HG03175 (cell line): ENCODE results near the gene ZBED1.
"Not testable (repeated sequence)": the region's sequence is repeated elsewhere in the genome, so short reads cannot be mapped to it uniquely, and the experiment has no call there.

ENCODE experiments used
- ATAC-seq: cut with Tn5 transposase; IDR thresholded peaks from one replicate; pipeline ENCODE4 v1.9.1; 2021; ENCODE audit warnings: mild to moderate bottlenecking, moderate library complexity; ENCODE audit not compliant: unreplicated experiment

The ZBED1 gene

DNA sequence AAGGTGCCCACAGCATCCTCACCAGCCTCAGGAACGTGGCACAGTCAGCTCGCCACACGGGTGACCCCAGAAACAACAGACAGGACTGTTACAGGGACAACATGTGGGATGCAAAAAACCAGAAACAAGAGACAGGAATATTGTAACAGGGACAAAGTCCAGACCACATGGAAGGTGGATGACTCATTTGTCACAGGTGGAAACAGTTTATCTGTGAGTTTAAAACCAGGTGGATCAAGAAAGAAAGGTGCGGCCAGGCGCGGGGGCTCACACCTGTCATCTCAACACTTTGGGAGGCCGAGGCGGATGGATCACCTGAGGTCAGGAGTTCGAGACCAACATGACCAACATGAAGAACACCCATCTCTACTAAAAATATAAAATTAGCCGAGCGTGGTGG is 23.5 kb downstream of the ZBED1 start:
- ATAC-seq, result not testable (repeated sequence)

- no peak for ATAC-seq
Observed at GRCh38 chrX:2474963-2475726, 25.6 kb downstream of the ZBED1 start.

DNA sequence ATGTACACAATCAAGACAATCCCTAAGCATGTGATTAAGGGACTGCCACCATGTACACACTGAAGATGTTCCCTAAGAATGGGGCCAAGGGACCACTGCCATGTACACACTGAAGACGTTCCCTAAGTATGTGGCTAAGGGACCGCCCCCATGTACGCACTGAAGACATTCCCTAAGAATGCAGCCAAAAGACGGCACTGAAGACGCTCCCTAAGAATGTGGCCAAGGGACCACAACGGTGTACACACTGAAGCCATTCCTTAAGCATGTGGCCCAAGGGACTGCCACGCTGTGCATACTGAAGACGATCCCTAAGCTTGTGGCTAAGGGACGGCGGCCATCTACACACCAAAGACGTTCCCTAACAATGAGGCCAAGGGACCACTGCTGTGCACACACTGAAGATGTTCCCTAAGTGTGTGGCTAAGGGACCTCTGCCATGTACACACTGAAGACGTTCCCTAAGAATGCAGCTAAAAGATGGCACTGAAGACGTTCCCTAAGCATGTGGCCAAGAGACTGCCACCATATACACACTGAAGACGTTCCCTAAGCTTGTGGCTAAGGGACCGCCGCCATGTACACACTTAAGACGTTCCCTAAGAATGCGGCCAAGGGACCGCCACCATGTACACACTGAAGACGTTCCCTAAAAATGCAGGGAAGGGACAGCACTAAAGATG is 26.4 kb downstream of the ZBED1 start:
- no peak for ATAC-seq

DNA sequence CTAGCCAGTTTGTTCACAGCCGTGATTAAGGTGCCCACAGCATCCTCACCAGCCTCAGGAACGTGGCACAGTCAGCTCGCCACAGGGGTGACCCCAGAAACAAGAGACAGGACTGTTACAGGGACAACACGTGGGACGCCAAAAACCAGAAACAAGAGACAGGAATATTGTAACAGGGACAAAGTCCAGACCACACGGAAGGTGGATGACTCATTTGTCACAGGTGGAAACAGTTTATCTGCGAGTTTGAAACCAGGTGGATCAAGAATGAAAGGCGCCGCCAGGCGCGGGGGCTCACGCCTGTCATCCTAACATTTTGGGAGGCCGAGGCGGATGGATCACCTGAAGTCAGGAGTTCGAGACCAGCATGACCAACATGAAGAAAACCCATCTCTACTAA is 27.7 kb downstream of the ZBED1 start:
- not testable (repeated sequence) for ATAC-seq

DNA sequence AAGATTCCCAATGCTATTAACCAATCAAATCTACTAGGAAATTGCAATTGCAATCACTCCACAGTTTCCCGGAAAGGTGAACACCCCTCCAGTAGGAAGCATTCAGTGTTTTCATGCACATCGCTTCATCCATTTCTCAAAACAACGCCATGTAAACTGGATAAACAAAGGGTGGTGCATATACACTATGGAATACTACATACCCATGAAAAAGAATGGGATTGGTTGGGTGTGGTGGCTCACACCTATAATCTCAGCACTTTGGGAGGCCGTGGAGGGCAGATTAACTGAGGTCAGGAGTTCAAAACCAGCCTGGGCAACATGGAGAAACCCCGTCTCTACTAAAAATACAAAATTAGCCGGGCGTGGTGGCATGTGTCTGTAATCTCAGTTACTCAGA is 29.1 kb downstream of the ZBED1 start:
- ATAC-seq, result no peak

- not testable (repeated sequence) for ATAC-seq
Observed at GRCh38 chrX:2471126-2471525, 29.6 kb downstream of the ZBED1 start.

GRCh38 chrX:2469852-2470251 is 30.9 kb downstream of the ZBED1 start:
- ATAC-seq, result not testable (repeated sequence)

- no peak for ATAC-seq
Observed at GRCh38 chrX:2469196-2469685, 31.5 kb downstream of the ZBED1 start.

DNA sequence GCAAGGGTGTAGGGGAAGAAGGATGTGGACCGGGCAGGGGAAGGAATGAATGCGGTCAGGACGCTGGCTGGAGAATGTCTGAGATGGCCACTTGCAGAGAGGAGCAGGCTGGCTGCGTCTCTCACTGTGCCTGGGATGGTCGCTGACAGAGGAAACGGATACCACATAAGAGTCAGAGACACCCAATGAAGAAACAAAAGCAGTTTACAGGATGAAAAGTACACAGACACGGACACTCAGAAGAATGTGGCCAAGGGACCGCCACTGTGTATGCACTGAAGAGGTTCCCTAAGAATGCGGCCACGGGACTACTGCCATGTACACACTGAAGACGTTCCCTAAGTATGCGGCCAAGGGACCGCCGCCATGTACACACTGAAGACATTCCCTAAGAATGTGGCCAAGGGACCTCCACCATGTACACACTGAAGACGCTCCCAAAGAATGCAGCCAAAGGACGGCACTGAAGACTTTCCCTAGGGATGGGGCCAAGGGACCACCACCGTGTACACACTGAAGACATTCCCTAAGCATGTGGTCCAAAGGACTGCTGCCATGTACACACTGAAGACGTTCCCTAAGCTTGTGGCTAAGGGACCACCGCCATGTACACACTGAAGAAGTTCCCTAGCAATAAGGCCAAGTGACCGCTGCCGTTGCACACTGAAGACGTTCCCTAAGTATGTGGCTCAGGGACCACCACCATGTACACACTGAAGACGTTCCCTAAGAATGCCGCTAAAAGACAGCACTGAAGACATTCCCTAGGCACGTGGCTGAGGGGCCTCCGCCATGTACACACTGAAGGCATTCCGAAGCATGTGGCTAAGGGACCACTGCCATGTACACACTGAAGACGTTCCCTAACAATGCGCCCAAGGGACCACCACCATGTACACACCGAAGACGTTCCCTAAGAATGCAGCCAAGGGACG is 32.2 kb downstream of the ZBED1 start:
- ATAC-seq, result no peak

DNA sequence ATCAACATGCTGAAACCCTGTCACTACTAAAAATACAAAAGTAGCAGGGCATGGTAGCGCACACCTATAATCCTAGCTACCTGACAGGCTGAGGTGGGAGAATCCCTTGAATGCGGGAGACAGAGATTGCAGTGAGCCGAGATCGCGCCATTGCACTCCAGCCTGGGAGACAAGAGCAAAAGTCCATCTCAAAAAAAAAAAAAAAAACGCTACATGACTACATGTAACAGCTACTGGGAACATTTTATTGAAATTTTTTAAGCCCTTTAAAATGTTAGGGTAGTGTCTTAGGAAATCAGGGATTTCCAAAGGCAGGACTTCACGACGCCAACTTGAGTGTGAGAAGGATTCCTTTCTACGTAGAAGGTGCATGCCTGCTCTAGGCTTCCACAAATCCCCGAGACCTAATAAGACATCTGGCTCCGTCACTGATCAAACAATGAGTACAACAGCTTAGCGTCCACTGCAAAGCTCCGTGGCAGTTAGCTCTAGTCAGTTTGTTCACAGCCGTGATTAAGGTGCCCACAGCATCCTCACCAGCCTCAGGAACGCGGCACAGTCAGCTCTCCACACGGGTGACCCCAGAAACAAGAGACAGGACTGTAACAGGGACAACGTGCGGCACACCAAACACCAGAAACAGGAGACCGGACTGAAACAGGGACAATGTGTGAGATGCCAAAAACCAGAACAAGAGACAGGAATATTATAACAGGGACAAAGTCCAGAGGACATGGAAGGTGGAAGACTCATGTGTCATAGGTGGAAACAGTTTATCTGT is 33.7 kb downstream of the ZBED1 start:
- ATAC-seq, result no peak

DNA sequence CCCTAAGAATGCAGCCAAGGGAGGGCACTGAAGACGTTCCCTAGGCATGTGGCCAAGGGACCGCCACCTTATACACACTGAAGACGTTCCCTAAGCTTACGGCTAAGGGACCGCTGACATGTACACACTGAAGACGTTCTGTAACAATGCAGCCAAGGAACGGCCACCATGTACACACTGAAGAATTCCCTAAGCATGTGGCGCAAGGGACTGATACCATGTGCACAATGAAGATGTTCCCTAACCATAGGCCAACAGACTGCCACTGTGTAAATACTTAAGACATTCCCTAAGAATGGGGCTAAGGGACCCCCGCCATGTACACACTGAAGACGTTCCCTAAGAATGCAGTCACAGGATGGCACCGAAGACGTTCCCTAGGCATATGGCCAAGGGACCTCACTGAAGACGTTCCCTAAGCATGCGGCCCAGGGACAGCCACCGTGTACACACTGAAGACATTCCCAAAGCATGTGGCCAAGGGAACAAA is 36.1 kb downstream of the ZBED1 start:
- no peak for ATAC-seq

DNA sequence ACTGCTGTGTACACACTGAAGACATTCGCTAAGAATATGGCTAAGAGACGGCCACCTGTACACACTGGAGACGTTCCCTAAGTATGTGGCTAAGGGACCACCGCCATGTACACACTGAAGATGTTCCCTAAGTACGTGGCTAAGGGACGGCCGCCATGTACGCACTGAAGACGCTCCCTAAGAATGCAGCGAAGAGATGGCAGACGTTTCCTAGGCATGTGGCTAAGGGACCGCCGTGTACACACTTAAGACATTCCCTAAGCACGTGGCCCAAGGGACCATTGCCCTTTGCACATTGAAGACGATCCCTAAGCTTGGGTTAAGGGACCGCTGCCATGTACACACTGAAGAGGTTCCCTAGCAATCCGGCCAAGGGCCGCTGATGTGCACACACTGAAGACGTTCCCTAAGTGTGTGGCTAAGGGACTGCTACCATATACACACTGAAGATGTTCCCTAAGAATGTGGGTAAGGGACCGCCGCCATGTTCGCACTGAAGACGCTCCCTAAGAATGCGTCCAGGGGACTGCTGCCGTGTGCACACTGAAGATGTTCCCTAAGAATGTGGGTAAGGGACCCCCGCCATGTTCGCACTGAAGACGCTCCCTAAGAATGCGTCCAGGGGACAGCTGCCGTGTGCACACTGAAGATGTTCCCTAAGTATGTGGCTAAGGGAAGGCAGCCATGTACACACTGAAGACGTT is 36.7 kb downstream of the ZBED1 start:
- ATAC-seq, result no peak

- not testable (repeated sequence) for ATAC-seq
Observed at GRCh38 chrX:2463481-2463880, 37.3 kb downstream of the ZBED1 start.

GRCh38 chrX:2462780-2463179 is 38.0 kb downstream of the ZBED1 start:
- ATAC-seq, result no peak

DNA sequence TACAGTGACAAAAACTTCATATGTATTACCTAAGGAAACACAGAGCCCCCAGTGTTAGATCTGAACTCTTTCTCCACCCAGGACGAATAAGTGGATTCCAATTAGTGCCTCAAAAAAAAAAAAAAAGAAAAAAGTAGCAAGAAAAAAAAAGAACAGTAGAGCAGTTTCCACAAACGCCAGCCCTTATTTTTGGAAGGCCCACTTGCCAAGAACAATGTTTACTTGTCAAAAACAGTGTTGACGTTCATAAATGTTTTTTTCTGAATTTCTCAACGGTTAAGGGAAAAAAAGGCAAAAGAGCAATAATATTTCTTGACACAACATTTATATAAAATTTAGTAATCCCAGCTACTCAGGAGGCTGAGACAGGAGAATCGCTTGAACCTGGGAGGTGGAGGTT is 38.7 kb downstream of the ZBED1 start:
- ATAC-seq, result no peak

DNA sequence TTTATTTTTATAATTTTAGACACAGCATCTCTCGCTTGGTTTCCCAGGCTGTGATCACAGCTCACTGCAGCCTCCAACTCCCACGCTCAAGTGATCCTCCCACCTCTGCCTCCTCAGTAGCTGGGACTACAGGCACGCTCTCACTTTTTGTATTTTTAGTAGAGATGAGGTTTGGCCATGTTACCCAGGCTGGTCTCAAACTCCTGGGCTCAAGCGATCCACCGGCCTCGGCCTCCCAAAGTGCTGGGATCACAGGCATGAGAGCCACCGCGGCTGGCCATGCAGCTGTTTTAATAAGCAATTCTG is 39.1 kb downstream of the ZBED1 start:
- no peak for ATAC-seq

DNA sequence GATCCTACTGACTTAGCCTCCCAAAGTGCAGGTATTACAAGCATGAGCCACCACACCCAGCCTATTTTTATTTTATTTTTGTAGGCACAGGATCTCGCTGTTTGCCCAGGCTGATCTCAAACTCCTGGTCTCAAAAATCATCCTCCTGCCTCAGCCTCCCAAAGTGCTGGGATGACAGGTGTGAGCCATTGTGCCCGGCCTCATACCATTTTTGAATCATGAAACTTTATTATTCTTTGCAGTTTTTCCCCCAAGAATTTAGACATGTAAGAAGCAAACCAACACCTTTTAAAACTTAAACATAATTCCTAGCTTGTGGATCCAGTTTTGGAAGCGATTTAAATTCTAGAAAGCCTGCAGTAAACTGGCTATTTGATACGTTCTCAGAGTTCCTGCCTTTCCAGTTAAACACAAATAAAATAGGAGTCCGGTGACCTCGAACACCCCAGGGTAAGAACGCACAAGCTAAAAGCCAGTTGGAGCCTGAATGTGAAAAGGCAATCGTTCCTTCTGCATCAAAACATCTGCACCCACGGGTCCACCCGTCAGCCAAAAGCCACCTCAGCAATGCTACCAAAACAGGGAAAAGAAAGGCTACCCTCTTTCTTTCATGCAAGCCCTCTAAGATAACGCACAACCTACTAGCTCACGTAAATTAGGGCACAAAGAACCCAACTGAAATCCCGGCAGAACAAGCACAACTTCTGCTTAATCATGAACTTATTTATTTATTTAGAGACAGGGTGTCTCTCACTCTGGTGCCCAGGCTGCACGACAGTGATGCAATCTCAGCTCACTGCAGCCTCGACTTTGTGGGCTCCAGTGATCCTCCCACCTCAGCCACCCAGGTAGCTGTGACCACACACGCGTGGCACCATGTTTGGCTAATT is 39.7 kb downstream of the ZBED1 start:
- not testable (repeated sequence) for ATAC-seq

- ATAC-seq, result not testable (repeated sequence)
Observed at GRCh38 chrX:2460048-2460447, 40.7 kb downstream of the ZBED1 start.

GRCh38 chrX:2458309-2458708 is 42.5 kb downstream of the ZBED1 start:
- no peak for ATAC-seq
